ENCODE results near the gene CHURC1.
"Not testable (repeated sequence)": the region's sequence is repeated elsewhere in the genome, so short reads cannot be mapped to it uniquely, and the experiment has no call there.

Gene CHURC1

GRCh38 chr14:64906022-64906421, 8.2 kb upstream of the CHURC1 start:
- in situ Hi-C loops (cut with MboI; ENCODE audit: low sequenced_read_pairs) = no loop called here

- in situ Hi-C loops (cut with MboI; ENCODE audit: low sequenced_read_pairs) = no loop called here
Observed at GRCh38 chr14:64910847-64911495, 3.3 kb upstream of the CHURC1 start.

- in situ Hi-C loops (cut with MboI; ENCODE audit: low sequenced_read_pairs) = no loop called here
Observed at GRCh38 chr14:64912261-64912660, 2.0 kb upstream of the CHURC1 start.

GRCh38 chr14:64913477-64913876, 778 bp upstream of the CHURC1 start:
- in situ Hi-C loops (cut with MboI; ENCODE audit: low sequenced_read_pairs) = not testable (repeated sequence)

- in situ Hi-C loops (cut with MboI; ENCODE audit: low sequenced_read_pairs) = no loop called here
Observed at GRCh38 chr14:64915029-64915424, 772 bp downstream of the CHURC1 start.

- in situ Hi-C loops (cut with MboI; ENCODE audit: low sequenced_read_pairs) = no loop called here
Observed at GRCh38 chr14:64915797-64916196, 1.5 kb downstream of the CHURC1 start.

GRCh38 chr14:64918216-64918615, 4.0 kb downstream of the CHURC1 start:
- in situ Hi-C loops (cut with MboI; ENCODE audit: low sequenced_read_pairs) = no loop called here

- in situ Hi-C loops (cut with MboI; ENCODE audit: low sequenced_read_pairs) = no loop called here
Observed at GRCh38 chr14:64919215-64919614, 5.0 kb downstream of the CHURC1 start.

- in situ Hi-C loops (cut with MboI; ENCODE audit: low sequenced_read_pairs) = no loop called here
Observed at GRCh38 chr14:64919618-64920017, 5.4 kb downstream of the CHURC1 start.

GRCh38 chr14:64920465-64920864, 6.2 kb downstream of the CHURC1 start:
- in situ Hi-C loops (cut with MboI; ENCODE audit: low sequenced_read_pairs) = no loop called here

GRCh38 chr14:64923015-64923414, 8.8 kb downstream of the CHURC1 start:
- in situ Hi-C loops (cut with MboI; ENCODE audit: low sequenced_read_pairs) = no loop called here

GRCh38 chr14:64926398-64926995, 12.2 kb downstream of the CHURC1 start:
- in situ Hi-C loops (cut with MboI; ENCODE audit: low sequenced_read_pairs) = no loop called here

- in situ Hi-C loops (cut with MboI; ENCODE audit: low sequenced_read_pairs) = no loop called here
Observed at GRCh38 chr14:64927031-64927430, 12.8 kb downstream of the CHURC1 start.

- in situ Hi-C loops (cut with MboI; ENCODE audit: low sequenced_read_pairs) = no loop called here
Observed at GRCh38 chr14:64928239-64929013, 14.2 kb downstream of the CHURC1 start.

GRCh38 chr14:64929014-64929359, 14.7 kb downstream of the CHURC1 start:
- in situ Hi-C loops (cut with MboI; ENCODE audit: low sequenced_read_pairs) = no loop called here

- in situ Hi-C loops (cut with MboI; ENCODE audit: low sequenced_read_pairs) = no loop called here
Observed at GRCh38 chr14:64930085-64930843, 16.0 kb downstream of the CHURC1 start.

GRCh38 chr14:64931123-64931522, 16.9 kb downstream of the CHURC1 start:
- in situ Hi-C loops (cut with MboI; ENCODE audit: low sequenced_read_pairs) = no loop called here

GRCh38 chr14:64932231-64932630, 18.0 kb downstream of the CHURC1 start:
- in situ Hi-C loops (cut with MboI; ENCODE audit: low sequenced_read_pairs) = no loop called here

GRCh38 chr14:64934338-64934929, 20.2 kb downstream of the CHURC1 start:
- in situ Hi-C loops (cut with MboI; ENCODE audit: low sequenced_read_pairs) = no loop called here

- in situ Hi-C loops (cut with MboI; ENCODE audit: low sequenced_read_pairs) = no loop called here
Observed at GRCh38 chr14:64935508-64935907, 21.3 kb downstream of the CHURC1 start.

GRCh38 chr14:64937171-64937820, 23.0 kb downstream of the CHURC1 start:
- in situ Hi-C loops (cut with MboI; ENCODE audit: low sequenced_read_pairs) = no loop called here

Data from hTERT RPE-1 (cell line).